CD4-positive, alpha-beta T cell (primary cell): ENCODE measurements around the gene ALDH16A1. TPM values are rescaled to one million over a fixed set of nuclear protein-coding genes. Genes with fewer than 3 reads are reported as not detected.
"Not testable (repeated sequence)": the region's sequence is repeated elsewhere in the genome, so short reads cannot be mapped to it uniquely, and the experiment has no call there.

Experiments
- ATAC-seq: fragments of 200-7000 bp; cut with Tn5 transposase; one replicate; pipeline ENCODE4 v1.10.0; 2022; ENCODE audit warnings: mild to moderate bottlenecking; ENCODE audit not compliant: poor library complexity
- CTCF ChIA-PET: fragments of 350-600 bp; sonication (Branson Sonifier 250); formaldehyde crosslinking; loops from one replicate; lab custom pipeline; 2021; ENCODE audit warnings: antibody characterized with exemption, inconsistent platforms; lab: Charles Lee
- POLR2A ChIA-PET: fragments of 350-600 bp; sonication (Branson Sonifier 250); formaldehyde crosslinking; loops from one replicate; lab custom pipeline; 2021; ENCODE audit warnings: antibody characterized with exemption, inconsistent platforms; lab: Charles Lee
- DNase-seq, 14 experiments: peaks; one replicate each; pipeline ENCODE4 v3.0.0-alpha.2; 2013 to 2020; ENCODE audit warnings: mixed read lengths in 2 of 14
- H3K27ac ChIP-seq, 2 donors: one replicate each; pipeline versions ENCODE4 v1.5.1 to v1.7.0; 2013; ENCODE audit warnings: low read length in 2 of 2, low read depth in 1 of 2, mild to moderate bottlenecking in 1 of 2
- H3K27me3 ChIP-seq, 2 experiments: 1 replicate in 1 of 2; 2 replicates in 1 of 2; pipeline versions ENCODE4 v1.6.1 to v1.7.0; 2013; ENCODE audit warnings: low read length in 2 of 2, control low read depth in 1 of 2, mild to moderate bottlenecking in 1 of 2, moderate library complexity in 1 of 2; ENCODE audit not compliant: insufficient read depth in 2 of 2, control insufficient read depth in 1 of 2
- H3K36me3 ChIP-seq: one replicate; pipeline ENCODE4 v1.6.1; 2013; ENCODE audit warnings: low read length, control low read depth; ENCODE audit not compliant: insufficient read depth
- H3K4me1 ChIP-seq: one replicate; pipeline ENCODE4 v1.6.1; 2013; ENCODE audit warnings: low read length, control low read depth; ENCODE audit not compliant: insufficient read depth
- H3K4me3 ChIP-seq: one replicate; pipeline ENCODE4 v1.5.1; 2013; ENCODE audit warnings: mild to moderate bottlenecking, low read length, moderate library complexity
- H3K9me3 ChIP-seq, 2 experiments: 1 replicate in 1 of 2; 2 replicates in 1 of 2; pipeline versions ENCODE4 v1.6.1 to v1.7.0; 2013; ENCODE audit warnings: low read length in 2 of 2, mild to moderate bottlenecking in 2 of 2, control low read depth in 1 of 2, moderate library complexity in 1 of 2; ENCODE audit not compliant: control insufficient read depth in 1 of 2, insufficient read depth in 1 of 2
- H3K27ac Mint-ChIP-seq: one replicate; pipeline ENCODE4 v1.8.0; 2020; ENCODE audit warnings: mixed read lengths
- H3K27me3 Mint-ChIP-seq: one replicate; pipeline ENCODE4 v1.8.0; 2021; ENCODE audit warnings: mixed read lengths
- H3K36me3 Mint-ChIP-seq: one replicate; pipeline ENCODE4 v1.8.0; 2021; ENCODE audit warnings: low read depth, mixed read lengths
- H3K4me1 Mint-ChIP-seq: one replicate; pipeline ENCODE4 v1.8.0; 2021; ENCODE audit warnings: low read depth, mixed read lengths
- H3K4me3 Mint-ChIP-seq: one replicate; pipeline ENCODE4 v1.8.0; 2020; ENCODE audit warnings: mild to moderate bottlenecking, mixed read lengths
- H3K9me3 Mint-ChIP-seq: one replicate; pipeline ENCODE4 v1.8.0; 2020; ENCODE audit warnings: mixed read lengths
- intact Hi-C, 2 experiments: fragments of 100-400 bp; cut with DNase I in 1 of 2; cut with micrococcal nuclease in 1 of 2; formaldehyde crosslinking; loops; one replicate each; pipeline versions ENCODE4 v1.15.1 to v1.9.0; 2023 to 2025; cut with DNase I, micrococcal nuclease
- total RNA-seq, 174 experiments: library from RNA in 2 of 174; stranded (reverse) in 2 of 174; gene quantifications; one replicate each; pipeline ENCODE4 v1.2.3 and lab custom pipeline; 2021 to 2026
- TF ChIP-seq, protein P1 (sequence below): fragments of 200-600 bp; IDR thresholded peaks from one replicate; pipeline ENCODE4 v1.8.0; 2022; ENCODE audit warnings: antibody characterized with exemption, mild to moderate bottlenecking

Gene ALDH16A1
- total RNA-seq, 2 experiments from 2014 or later = 25.1 to 25.8 TPM

DNA sequence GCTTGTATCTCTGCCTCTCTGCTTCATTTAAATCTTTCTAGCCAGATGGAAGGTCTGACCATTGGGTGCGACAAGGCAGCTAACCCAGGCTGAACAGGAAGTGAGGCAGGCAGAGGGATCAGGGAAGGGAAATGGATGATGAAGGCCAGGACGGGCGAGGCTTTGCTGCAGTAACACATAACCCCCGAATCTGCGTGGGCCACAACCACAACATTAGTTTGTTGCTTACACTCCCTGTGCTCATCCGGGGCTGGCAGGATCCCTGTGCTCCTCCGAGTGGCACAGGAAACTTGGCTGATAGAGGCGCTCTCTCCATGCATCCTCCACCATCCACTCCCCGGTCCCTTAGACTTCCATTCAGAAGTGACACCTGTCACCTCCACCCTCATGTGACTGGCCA is 19.9 kb downstream of the ALDH16A1 start:
- peak overlapping the region; percentile 53 to 98 for H3K27ac ChIP-seq
- DNase-seq = peak in 2 of 14 experiments; percentile 35 to 49
- no peaks in the 10 kb centered on the region for H3K27me3 ChIP-seq
- H3K4me3 ChIP-seq = no peak overlapping the region
- H3K4me1 ChIP-seq = peaks cover 79% of the 10 kb centered on the region
- TF ChIP-seq, protein P1, sequence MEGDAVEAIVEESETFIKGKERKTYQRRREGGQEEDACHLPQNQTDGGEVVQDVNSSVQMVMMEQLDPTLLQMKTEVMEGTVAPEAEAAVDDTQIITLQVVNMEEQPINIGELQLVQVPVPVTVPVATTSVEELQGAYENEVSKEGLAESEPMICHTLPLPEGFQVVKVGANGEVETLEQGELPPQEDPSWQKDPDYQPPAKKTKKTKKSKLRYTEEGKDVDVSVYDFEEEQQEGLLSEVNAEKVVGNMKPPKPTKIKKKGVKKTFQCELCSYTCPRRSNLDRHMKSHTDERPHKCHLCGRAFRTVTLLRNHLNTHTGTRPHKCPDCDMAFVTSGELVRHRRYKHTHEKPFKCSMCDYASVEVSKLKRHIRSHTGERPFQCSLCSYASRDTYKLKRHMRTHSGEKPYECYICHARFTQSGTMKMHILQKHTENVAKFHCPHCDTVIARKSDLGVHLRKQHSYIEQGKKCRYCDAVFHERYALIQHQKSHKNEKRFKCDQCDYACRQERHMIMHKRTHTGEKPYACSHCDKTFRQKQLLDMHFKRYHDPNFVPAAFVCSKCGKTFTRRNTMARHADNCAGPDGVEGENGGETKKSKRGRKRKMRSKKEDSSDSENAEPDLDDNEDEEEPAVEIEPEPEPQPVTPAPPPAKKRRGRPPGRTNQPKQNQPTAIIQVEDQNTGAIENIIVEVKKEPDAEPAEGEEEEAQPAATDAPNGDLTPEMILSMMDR = no peak
- no peaks in the 10 kb centered on the region for H3K9me3 Mint-ChIP-seq
- H3K4me3 Mint-ChIP-seq = peak overlapping the region; percentile 100
- H3K36me3 ChIP-seq = peaks cover 20% of the 10 kb centered on the region
- ChIA-PET POLR2A (interaction anchor here (0.7 to 6.4 kb wide), 11 partner anchors 14 to 1693 kb away, joined by 3 to 120 read pairs (median 3); partner anchors contain the start of genes ALDH16A1, PIH1D1, RPL13A and RRAS), CTCF (interaction anchor here (0.9 to 3.1 kb wide), 8 partner anchors 22 to 192 kb away, joined by 3 to 20 read pairs (median 4); partner anchors contain the start of genes BCL2L12, IRF3 and PIH1D1)
- intact Hi-C loops = loop anchor here in 1 of 2 experiments (10.0 kb wide), 1 partner anchor 202 kb away; the partner anchor contains the start of gene PRMT1
- H3K4me1 Mint-ChIP-seq = peaks cover 64% of the 10 kb centered on the region
- H3K36me3 Mint-ChIP-seq = peaks cover 39% of the 10 kb centered on the region
- ATAC-seq = no peak
- H3K9me3 ChIP-seq = no peaks in the 10 kb centered on the region
- H3K27ac Mint-ChIP-seq = peak overlapping the region; percentile 98
- no peaks in the 10 kb centered on the region for H3K27me3 Mint-ChIP-seq

DNA sequence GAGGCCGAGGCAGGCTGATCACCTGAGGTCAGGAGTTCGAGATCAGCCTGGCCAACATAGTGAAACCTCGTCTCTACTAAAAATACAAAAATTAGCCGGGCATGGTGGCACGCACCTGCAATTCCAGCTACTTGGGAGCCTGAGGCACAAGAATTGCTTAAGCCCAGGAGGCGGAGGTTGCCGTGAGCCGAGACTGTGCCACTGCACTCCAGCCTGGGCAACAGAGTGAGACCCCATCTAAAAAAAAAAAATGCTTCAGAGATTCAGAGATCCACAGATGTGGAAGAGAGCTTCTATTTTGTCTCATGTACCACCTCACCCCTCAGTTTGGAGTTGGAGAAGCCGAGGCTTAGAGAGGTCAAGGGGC is 20.5 kb downstream of the ALDH16A1 start:
- H3K27me3 Mint-ChIP-seq, H3K9me3 ChIP-seq, H3K27me3 ChIP-seq, H3K9me3 Mint-ChIP-seq, ATAC-seq: not testable (repeated sequence)
- intact Hi-C loops = loop anchor here in 1 of 2 experiments (10.0 kb wide), 1 partner anchor 201 kb away; the partner anchor contains the start of gene PRMT1
- peaks cover 41% of the 10 kb centered on the region for H3K36me3 Mint-ChIP-seq
- peak overlapping the region; percentile 100 for H3K4me3 Mint-ChIP-seq
- Histone ChIP-seq H3K4me3 (peak overlapping the region; percentile 97), H3K4me1 (peaks cover 78% of the 10 kb centered on the region), H3K36me3 (peaks cover 16% of the 10 kb centered on the region), H3K27ac (peak overlapping the region; percentile 61 to 98)
- DNase-seq = peak in 1 of 14 experiments; percentile 38
- ChIA-PET POLR2A (interaction anchor here (0.7 to 6.4 kb wide), 13 partner anchors 14 to 203 kb away, joined by 3 to 120 read pairs (median 3); partner anchors contain the start of genes ALDH16A1, PIH1D1, PRR12 and RPL13A), CTCF (interaction anchor here (0.6 to 3.1 kb wide), 22 partner anchors 15 to 252 kb away, joined by 3 to 20 read pairs (median 4); partner anchors contain the start of genes BCL2L12, IRF3, PIH1D1 and RPL13A)
- peak overlapping the region; percentile 98 for H3K27ac Mint-ChIP-seq
- peaks cover 64% of the 10 kb centered on the region for H3K4me1 Mint-ChIP-seq

DNA sequence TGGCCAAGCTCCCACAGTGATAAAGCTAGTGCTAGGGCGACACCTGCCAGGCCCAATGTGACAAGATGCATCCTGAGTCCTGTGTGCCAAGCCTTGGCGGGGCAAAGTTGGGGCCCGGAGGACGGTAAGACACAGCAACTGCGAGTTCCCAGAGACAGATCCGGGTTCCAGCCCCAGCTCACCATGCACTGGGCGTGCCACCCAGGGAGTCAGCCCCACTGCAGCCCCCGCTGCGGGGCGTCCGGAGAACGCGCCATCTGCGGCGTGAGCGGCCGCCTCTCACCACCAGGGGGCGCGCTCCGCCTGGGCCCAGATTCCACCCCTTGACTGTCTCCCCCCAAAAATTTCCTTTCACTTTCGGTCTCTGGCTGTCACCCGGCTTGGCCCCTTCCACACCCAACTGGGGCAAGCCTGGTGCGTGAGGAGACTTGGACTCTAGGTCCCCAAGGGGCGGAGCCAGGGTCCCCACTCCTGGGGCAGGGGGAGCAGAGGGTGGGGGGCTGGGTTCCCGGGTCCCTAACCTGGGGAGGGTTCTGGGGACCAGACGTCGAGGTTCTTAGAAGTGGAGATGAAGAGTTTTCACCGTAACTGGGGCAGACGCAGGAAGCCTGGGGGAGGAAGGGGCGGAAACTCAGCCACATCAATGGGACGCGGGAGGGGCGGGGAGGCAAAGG is 21.0 kb downstream of the ALDH16A1 start, which contains the start of gene FLT3LG:
FLT3LG (plus strand) TSS at position 348 of the 674 bp plus-strand sequence. CDS start 425 bp downstream, outside the sequence.
- Histone ChIP-seq H3K27me3 (no peaks in the 10 kb centered on the region), H3K4me1 (peaks cover 78% of the 10 kb centered on the region), H3K36me3 (peaks cover 21% of the 10 kb centered on the region), H3K4me3 (peak within 1 kb of the TSS; percentile 97), H3K27ac (peak within 1 kb of the TSS; percentile 90 to 98), H3K9me3 (no peaks in the 10 kb centered on the region)
- CTCF ChIA-PET = interaction anchor here (0.6 to 3.1 kb wide), 22 partner anchors 14 to 252 kb away, joined by 3 to 20 read pairs (median 4); partner anchors contain the start of genes BCL2L12, IRF3, PIH1D1 and RPL13A
- DNase-seq (peak; percentile 85 to 98 (median 90)), ATAC-seq (peak; percentile 49)
- no peaks in the 10 kb centered on the region for H3K9me3 Mint-ChIP-seq
- H3K36me3 Mint-ChIP-seq = peaks cover 42% of the 10 kb centered on the region
- TF ChIP-seq, protein P1 = peak; percentile 95
- intact Hi-C loops = loop anchor here (1.0 to 10.0 kb wide), 6 partner anchors 15 to 201 kb away; partner anchors contain the start of genes ALDH16A1 (in 1 of the 2), PIH1D1 (in 1 of the 2), PRMT1 (in 1 of the 2) and RPS11 (in 1 of the 2)
- peak within 1 kb of the TSS; percentile 98 for H3K27ac Mint-ChIP-seq
- no peaks in the 10 kb centered on the region for H3K27me3 Mint-ChIP-seq
- POLR2A ChIA-PET = interaction anchor here (0.7 to 6.4 kb wide), 12 partner anchors 14 to 202 kb away, joined by 3 to 120 read pairs (median 3); partner anchors contain the start of genes ALDH16A1, PIH1D1, PRR12 and RPL13A
- H3K4me1 Mint-ChIP-seq = peaks cover 59% of the 10 kb centered on the region
- H3K4me3 Mint-ChIP-seq = peak within 1 kb of the TSS; percentile 100
